HG03139 (cell line): ENCODE results near the gene PLEK2.
"Not testable (repeated sequence)": the region's sequence is repeated elsewhere in the genome, so short reads cannot be mapped to it uniquely, and the experiment has no call there.

Experiments
- ATAC-seq: cut with Tn5 transposase; IDR thresholded peaks from one replicate; pipeline ENCODE4 v1.9.1; 2021; ENCODE audit not compliant: unreplicated experiment

The PLEK2 gene, protein sequence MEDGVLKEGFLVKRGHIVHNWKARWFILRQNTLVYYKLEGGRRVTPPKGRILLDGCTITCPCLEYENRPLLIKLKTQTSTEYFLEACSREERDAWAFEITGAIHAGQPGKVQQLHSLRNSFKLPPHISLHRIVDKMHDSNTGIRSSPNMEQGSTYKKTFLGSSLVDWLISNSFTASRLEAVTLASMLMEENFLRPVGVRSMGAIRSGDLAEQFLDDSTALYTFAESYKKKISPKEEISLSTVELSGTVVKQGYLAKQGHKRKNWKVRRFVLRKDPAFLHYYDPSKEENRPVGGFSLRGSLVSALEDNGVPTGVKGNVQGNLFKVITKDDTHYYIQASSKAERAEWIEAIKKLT

DNA sequence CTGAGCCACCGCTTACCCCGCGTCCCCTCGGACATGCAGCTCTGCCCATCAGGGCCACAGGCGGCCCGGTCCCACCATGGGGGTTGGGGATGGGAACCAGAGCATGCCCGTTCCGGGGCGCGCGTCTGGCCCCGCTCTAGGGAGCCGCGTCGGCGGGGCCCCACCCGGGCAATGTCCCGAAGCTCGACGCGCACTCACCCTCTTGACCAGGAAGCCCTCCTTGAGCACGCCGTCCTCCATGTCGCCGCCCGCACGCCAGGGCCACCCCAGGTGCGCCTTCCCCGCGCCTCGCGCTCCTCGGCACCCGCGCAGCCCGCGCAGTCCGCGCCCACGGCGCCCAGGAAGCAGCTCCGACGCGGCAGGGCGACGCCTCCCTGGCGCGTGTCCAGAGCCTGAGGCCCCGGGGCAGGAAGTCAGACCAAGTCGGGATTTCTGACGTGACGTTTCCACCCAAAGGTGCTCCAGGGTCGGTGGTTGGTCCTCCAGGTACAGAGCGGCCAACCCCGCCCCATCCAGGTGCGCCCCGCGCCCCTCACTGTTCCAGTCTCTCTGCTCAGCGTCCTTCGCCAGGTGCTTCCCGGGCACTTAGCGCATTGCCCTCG is at the start of gene PLEK2:
Gene PLEK2 (minus strand): TSS at position 346 of the 602 bp plus-strand sequence. CDS start 106 bp downstream, at position 240.
- ATAC-seq = no peak

DNA sequence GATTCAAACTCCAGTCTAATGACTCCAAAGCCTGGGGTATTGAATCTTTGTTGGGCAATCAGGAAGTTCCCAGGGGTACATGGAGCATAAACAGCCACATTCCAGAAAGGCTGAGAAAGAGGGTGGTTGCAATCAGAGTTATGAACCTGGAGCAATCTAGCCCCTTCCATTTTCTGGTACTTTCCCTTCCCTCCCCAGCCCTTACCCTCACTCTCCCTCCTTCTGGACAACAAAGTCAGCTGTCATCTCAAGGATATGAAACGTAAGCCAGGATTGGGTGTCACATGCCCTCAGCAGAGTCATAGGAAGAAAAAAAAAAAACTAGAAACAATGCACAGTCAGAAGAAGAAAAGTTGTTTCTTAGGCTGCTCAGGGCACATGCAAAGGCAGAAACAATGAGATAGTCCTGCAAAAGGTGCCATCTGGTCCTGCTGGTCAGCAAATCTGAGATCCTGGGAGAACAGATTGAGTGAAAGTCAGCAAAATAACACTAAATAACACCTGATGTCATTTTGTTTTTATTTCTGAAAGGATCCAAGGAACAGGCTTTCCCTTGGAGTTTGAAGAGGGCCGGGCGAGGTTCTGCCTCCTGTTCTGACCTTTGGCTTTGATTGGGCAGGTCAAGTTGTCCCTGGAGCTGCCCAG is 49.5 kb upstream of the PLEK2 start:
- no peak for ATAC-seq

DNA sequence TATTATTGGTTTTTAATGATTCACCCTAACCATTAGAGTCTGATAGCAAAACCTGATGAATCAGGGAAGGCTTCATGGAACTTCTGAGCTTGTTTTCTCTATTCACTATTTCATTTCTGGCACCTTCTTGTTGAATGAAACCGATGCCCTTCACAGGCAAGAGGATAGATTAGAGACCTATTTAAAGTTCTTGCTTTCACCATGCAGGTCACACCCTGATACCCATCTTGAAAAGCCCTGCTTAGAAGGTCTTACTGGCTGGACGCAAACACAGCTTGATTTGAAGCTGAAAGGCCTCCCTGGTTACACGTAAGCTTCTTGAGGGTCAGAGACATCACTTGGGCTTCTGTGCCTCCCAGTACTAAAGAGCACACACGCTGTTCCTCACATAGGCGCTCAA is 47.4 kb upstream of the PLEK2 start:
- no peak for ATAC-seq

- no peak for ATAC-seq
Observed at GRCh38 chr14:67457782-67458181, 45.8 kb upstream of the PLEK2 start.

- ATAC-seq = no peak
Observed at GRCh38 chr14:67456732-67457131, 44.8 kb upstream of the PLEK2 start.

- ATAC-seq = no peak
Observed at GRCh38 chr14:67453575-67454300, 41.8 kb upstream of the PLEK2 start.

DNA sequence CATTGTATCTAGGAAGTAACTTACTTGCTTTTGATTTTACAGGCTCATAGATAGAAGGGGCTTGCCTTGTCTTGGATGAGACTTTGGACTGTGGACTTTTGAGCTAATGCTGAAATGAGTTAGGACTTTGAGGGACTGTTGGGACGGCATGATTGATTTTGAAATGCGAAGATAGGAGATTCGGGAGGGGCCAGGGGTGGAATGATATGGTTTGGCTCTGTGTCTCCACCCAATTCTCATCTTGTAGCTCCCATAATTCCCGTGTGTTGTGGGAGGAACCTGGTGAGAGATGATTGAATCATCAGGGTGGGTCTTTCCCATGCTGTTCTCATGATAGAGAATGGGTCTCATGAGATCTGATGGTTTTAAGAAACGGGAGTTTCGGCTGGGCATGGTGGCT is 39.7 kb upstream of the PLEK2 start:
- not testable (repeated sequence) for ATAC-seq

DNA sequence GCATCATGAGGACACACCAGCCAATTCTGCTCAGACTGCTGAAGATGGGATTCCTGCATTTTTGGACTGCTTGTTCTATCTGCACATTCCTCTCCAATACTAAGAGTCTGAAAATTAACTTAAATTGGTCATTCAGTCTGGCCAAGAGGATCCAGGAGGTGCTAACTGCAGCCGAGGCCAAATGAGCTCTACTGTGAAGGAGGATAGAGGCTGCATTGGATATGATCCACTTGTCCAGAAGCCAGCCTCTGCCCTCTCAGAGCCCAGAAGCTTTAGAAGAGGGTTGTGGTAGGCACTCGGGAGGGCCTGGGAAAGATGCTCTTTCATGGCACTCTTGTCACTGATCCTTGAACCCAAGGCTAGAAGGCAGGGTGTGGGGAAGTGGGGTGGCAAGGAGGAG is 37.1 kb upstream of the PLEK2 start:
- no peak for ATAC-seq

- ATAC-seq = no peak
Observed at GRCh38 chr14:67447033-67447381, 35.0 kb upstream of the PLEK2 start.

- ATAC-seq = no peak
Observed at GRCh38 chr14:67446371-67447032, 34.5 kb upstream of the PLEK2 start.

DNA sequence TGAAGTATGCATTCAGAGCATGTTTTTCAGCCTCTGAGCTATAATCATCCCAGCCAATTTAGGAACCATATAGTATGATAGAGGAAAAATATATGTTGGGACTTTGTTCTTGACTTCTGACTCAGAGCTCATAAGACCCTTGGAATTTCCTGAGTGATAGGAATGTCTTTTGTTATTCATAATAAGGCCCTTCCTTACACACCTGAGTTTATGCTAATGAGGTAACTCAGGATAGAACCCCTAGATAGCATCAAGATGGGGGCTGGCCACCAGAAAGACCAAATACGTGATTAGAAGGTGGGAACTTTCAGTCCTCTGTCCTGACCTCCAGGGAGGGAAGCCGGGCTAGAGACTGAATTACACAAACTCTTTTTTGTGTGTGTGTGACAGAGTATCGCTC is 32.4 kb upstream of the PLEK2 start:
- no peak for ATAC-seq

DNA sequence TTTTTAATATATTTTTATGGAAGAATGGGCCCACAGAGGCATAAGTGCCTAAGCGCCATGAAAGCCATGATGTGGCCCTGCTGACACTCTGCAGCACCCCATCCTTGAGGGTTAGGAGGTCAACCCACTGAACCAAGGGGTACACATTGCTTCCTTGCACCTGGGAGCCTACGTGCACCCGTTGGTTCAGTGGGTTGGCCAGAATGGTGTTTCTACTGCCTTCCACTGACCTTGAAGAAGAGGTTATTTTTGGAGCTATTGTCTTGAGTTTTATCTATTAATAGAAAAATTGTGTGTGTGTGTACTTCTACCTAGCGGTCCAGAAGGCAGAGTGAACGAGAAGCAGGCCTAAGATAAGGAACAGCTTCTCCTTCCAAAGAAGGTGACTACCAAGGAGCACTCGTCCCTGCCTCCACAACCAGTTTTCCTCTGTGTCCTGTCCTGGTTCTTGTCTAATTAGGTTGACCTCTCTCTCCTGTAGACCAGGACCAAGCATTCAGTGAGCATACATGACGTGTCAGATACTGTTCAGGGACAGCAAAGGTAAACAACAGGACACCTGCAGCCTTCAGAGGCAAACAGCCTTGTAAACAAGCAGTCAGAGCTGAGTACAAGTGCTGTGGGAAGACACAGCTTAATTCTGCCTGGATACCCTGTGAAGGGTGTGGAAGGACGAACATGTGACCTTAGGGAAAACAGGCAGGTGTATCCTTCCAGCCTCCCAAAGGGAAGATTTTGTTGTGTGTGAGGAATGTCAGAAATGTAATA is 30.4 kb upstream of the PLEK2 start:
- no peak for ATAC-seq

GRCh38 chr14:67441672-67442071 is 29.7 kb upstream of the PLEK2 start:
- ATAC-seq = no peak

DNA sequence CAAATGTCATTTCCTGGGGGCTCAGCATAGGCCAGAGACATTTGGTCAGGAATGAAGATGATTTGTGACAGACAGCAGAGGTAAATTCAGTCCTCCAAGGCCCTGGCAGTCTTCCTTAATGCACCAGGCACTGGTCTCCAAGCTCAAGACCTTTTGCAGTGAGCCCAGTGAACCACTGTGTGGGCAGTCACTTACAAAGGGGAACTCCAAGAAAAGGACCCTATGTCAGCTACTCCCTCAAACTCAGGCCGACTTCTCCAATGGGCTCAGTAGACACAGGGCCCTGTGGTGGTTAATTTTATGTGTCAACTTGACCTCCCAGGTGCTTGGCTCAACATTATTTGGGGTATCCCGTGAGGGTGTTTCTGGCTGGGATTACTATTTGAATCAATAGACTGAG is 29.3 kb upstream of the PLEK2 start:
- ATAC-seq = no peak

- ATAC-seq = no peak
Observed at GRCh38 chr14:67440513-67440912, 28.5 kb upstream of the PLEK2 start.

DNA sequence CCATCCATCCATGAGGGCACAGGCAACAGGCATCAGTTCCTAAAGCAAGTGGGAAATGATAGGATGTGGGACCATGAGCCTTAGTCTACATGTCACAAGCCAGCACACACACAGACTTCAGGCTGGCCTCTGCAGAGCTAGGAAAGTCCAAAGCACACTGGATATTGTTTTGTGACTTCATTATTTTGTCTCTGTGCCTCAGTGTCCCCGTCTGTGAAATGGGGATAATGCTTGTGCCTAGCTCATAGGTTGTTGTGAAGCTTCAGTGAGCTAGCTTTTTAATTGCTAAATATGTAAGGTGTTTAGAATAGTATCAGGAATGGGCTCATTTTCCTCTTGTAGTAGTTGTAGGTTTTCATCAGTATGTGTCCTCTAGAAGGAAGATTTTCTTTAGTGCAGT is 27.0 kb upstream of the PLEK2 start:
- ATAC-seq = no peak

GRCh38 chr14:67436006-67436866 is 24.3 kb upstream of the PLEK2 start:
- no peak for ATAC-seq

DNA sequence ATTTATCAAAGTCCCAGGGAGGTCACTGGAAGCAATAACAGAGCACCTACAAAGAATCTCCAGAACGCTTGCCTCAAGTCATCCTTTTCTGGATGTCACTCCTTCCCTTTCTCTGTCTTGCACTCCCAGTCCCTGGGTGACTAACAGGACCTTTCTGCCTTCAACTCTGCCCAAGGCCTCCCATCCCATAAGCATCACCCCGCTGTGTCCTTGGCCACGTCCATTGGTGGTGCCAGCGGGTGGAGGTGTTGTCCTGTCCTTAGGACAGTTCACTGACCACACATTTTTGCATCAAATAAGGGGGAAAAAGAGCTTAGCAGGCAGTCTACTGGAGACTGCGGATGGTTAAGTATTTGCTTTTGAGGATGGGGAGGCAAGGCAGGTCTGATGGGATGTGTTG is 23.6 kb upstream of the PLEK2 start:
- ATAC-seq = no peak

DNA sequence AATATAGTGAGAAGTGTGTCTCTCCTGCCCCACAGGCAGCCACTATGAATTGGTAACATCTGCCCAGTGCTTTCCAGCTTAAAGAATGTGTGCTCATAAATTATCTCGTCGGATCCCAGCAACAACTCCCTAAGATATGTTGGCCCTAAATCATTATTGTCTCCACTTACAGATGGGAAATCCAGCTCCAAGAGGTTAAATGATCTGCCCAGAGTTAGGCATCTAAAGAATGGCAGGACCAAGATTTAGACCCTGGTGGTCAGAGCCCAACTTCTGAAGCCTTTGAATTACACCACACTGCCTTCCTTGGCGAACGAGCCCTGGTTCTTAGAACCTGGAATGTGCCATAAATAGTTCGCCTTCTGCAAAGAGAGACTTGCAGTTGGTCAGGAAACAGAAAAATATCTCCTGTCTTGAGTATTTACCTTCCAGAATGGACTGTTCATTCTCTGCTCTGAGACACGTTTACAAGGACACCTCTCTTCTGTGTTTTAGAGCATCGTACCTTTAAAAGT is 20.1 kb upstream of the PLEK2 start:
- no peak for ATAC-seq
